CD4-positive, alpha-beta T cell (primary cell): ENCODE data around the gene MIDN. TPM values are rescaled to one million over a fixed set of nuclear protein-coding genes. Genes with fewer than 3 reads are reported as not detected.

Experiments used
- ATAC-seq: fragments of 200-7000 bp; cut with Tn5 transposase; one replicate; pipeline ENCODE4 v1.10.0; 2022; ENCODE audit warnings: mild to moderate bottlenecking; ENCODE audit not compliant: poor library complexity
- CTCF ChIA-PET: fragments of 350-600 bp; sonication (Branson Sonifier 250); formaldehyde crosslinking; loops from one replicate; lab custom pipeline; 2021; ENCODE audit warnings: antibody characterized with exemption, inconsistent platforms; lab: Charles Lee
- POLR2A ChIA-PET: fragments of 350-600 bp; sonication (Branson Sonifier 250); formaldehyde crosslinking; loops from one replicate; lab custom pipeline; 2021; ENCODE audit warnings: antibody characterized with exemption, inconsistent platforms; lab: Charles Lee
- DNase-seq, 14 experiments: peaks; one replicate each; pipeline ENCODE4 v3.0.0-alpha.2; 2013 to 2020; ENCODE audit warnings: mixed read lengths in 2 of 14
- H3K27ac ChIP-seq, 2 donors: one replicate each; pipeline versions ENCODE4 v1.5.1 to v1.7.0; 2013; ENCODE audit warnings: low read length in 2 of 2, low read depth in 1 of 2, mild to moderate bottlenecking in 1 of 2
- H3K27me3 ChIP-seq, 2 experiments: 1 replicate in 1 of 2; 2 replicates in 1 of 2; pipeline versions ENCODE4 v1.6.1 to v1.7.0; 2013; ENCODE audit warnings: low read length in 2 of 2, control low read depth in 1 of 2, mild to moderate bottlenecking in 1 of 2, moderate library complexity in 1 of 2; ENCODE audit not compliant: insufficient read depth in 2 of 2, control insufficient read depth in 1 of 2
- H3K36me3 ChIP-seq: one replicate; pipeline ENCODE4 v1.6.1; 2013; ENCODE audit warnings: low read length, control low read depth; ENCODE audit not compliant: insufficient read depth
- H3K4me1 ChIP-seq: one replicate; pipeline ENCODE4 v1.6.1; 2013; ENCODE audit warnings: low read length, control low read depth; ENCODE audit not compliant: insufficient read depth
- H3K4me3 ChIP-seq: one replicate; pipeline ENCODE4 v1.5.1; 2013; ENCODE audit warnings: mild to moderate bottlenecking, low read length, moderate library complexity
- H3K9me3 ChIP-seq, 2 experiments: 1 replicate in 1 of 2; 2 replicates in 1 of 2; pipeline versions ENCODE4 v1.6.1 to v1.7.0; 2013; ENCODE audit warnings: low read length in 2 of 2, mild to moderate bottlenecking in 2 of 2, control low read depth in 1 of 2, moderate library complexity in 1 of 2; ENCODE audit not compliant: control insufficient read depth in 1 of 2, insufficient read depth in 1 of 2
- H3K27ac Mint-ChIP-seq: one replicate; pipeline ENCODE4 v1.8.0; 2020; ENCODE audit warnings: mixed read lengths
- H3K27me3 Mint-ChIP-seq: one replicate; pipeline ENCODE4 v1.8.0; 2021; ENCODE audit warnings: mixed read lengths
- H3K36me3 Mint-ChIP-seq: one replicate; pipeline ENCODE4 v1.8.0; 2021; ENCODE audit warnings: low read depth, mixed read lengths
- H3K4me1 Mint-ChIP-seq: one replicate; pipeline ENCODE4 v1.8.0; 2021; ENCODE audit warnings: low read depth, mixed read lengths
- H3K4me3 Mint-ChIP-seq: one replicate; pipeline ENCODE4 v1.8.0; 2020; ENCODE audit warnings: mild to moderate bottlenecking, mixed read lengths
- H3K9me3 Mint-ChIP-seq: one replicate; pipeline ENCODE4 v1.8.0; 2020; ENCODE audit warnings: mixed read lengths
- CTCF ChIP-seq: fragments of 200-600 bp; IDR thresholded peaks from one replicate; pipeline ENCODE4 v1.8.0; 2022; ENCODE audit warnings: antibody characterized with exemption, mild to moderate bottlenecking
- intact Hi-C, 2 experiments: fragments of 100-400 bp; cut with DNase I in 1 of 2; cut with micrococcal nuclease in 1 of 2; formaldehyde crosslinking; loops; one replicate each; pipeline versions ENCODE4 v1.15.1 to v1.9.0; 2023 to 2025; cut with DNase I, micrococcal nuclease
- total RNA-seq, 174 experiments: library from RNA in 2 of 174; stranded (reverse) in 2 of 174; gene quantifications; one replicate each; pipeline ENCODE4 v1.2.3 and lab custom pipeline; 2021 to 2026

MIDN gene
- total RNA-seq, 2 experiments from 2014 or later: 214 to 228 TPM

- intact Hi-C loops: loop anchor here in 1 of 2 experiments (5.0 kb wide), 1 partner anchor 177 kb away; no protein-coding TSS in a partner anchor
Measured at GRCh38 chr19:1254081-1254527, 5.7 kb downstream of the MIDN start.

GRCh38 chr19:1254530-1255185, 6.3 kb downstream of the MIDN start:
- no peaks in the 10 kb centered on the region for H3K27me3 Mint-ChIP-seq
- peaks cover 55% of the 10 kb centered on the region for H3K36me3 ChIP-seq
- intact Hi-C loops: loop anchor here in 1 of 2 experiments (5.0 kb wide), 1 partner anchor 177 kb away; no protein-coding TSS in a partner anchor

More at GRCh38 chr19:1254081-1254527, 5.7 kb downstream of the MIDN start:
- Histone ChIP-seq H3K27me3 (no peaks in the 10 kb centered on the region), H3K9me3 (no peaks in the 10 kb centered on the region), H3K4me3 (no peak overlapping the region), H3K36me3 (peaks cover 55% of the 10 kb centered on the region), H3K27ac (peak overlapping the region; percentile 22 to 87), H3K4me1 (peaks cover 79% of the 10 kb centered on the region)
- no peak for ATAC-seq
- no peaks in the 10 kb centered on the region for H3K27me3 Mint-ChIP-seq
- DNase-seq: no peak
- H3K4me1 Mint-ChIP-seq: peaks cover 29% of the 10 kb centered on the region
- POLR2A ChIA-PET: interaction anchor here (1.8 to 3.7 kb wide), 2 partner anchors 10 to 11 kb away, joined by 23 to 193 read pairs; partner anchors contain the start of gene CIRBP
- TF ChIP-seq CTCF: no peak
- no peaks in the 10 kb centered on the region for H3K9me3 Mint-ChIP-seq
- H3K27ac Mint-ChIP-seq: peak overlapping the region; percentile 71
- H3K36me3 Mint-ChIP-seq: peaks cover 63% of the 10 kb centered on the region
- CTCF ChIA-PET: interaction anchor here (1.8 kb wide), 1 partner anchor 10 kb away, joined by 19 read pairs; no protein-coding TSS in a partner anchor
- H3K4me3 Mint-ChIP-seq: peak overlapping the region; percentile 72

More at GRCh38 chr19:1254530-1255185, 6.3 kb downstream of the MIDN start:
- H3K4me1 ChIP-seq: peaks cover 85% of the 10 kb centered on the region
- H3K27me3 ChIP-seq: no peaks in the 10 kb centered on the region
- Mint-ChIP-seq H3K9me3 (no peaks in the 10 kb centered on the region), H3K4me3 (peak overlapping the region; percentile 72), H3K27ac (peak overlapping the region; percentile 71), H3K4me1 (peaks cover 35% of the 10 kb centered on the region), H3K36me3 (peaks cover 65% of the 10 kb centered on the region)
- ChIA-PET CTCF (interaction anchor here (1.1 to 2.4 kb wide), 2 partner anchors 10 to 12 kb away, joined by 3 to 12 read pairs; no protein-coding TSS in a partner anchor), POLR2A (interaction anchor here (3.7 to 7.1 kb wide), 2 partner anchors 10 to 14 kb away, joined by 117 to 193 read pairs; partner anchors contain the start of gene CIRBP)
- no peak for ATAC-seq
- H3K9me3 ChIP-seq: no peaks in the 10 kb centered on the region
- H3K4me3 ChIP-seq: no peak overlapping the region
- no peak for TF ChIP-seq CTCF
- no peak for DNase-seq
- peak overlapping the region; percentile 22 to 87 for H3K27ac ChIP-seq
